Stimulated activated memory B cell treated with anti-CD40 and anti-IgM and Interleukin-4, amounts not matched to agents 10 μg/mL and 1 μg/mL and 100 μg/mL, for 72 hours (primary cell): ENCODE data around the gene SLC35C1.

Experiments used
- ATAC-seq: fragments of 150-1000 bp; cut with Tn5 transposase; 2 replicates; pipeline ENCODE4 v1.10.0; 2021
- H3K27ac Mint-ChIP-seq: one replicate; pipeline ENCODE4 v1.8.0; 2022; ENCODE audit warnings: mild to moderate bottlenecking, mixed read lengths
- H3K27me3 Mint-ChIP-seq: one replicate; pipeline ENCODE4 v1.8.0; 2022; ENCODE audit warnings: mixed read lengths
- H3K36me3 Mint-ChIP-seq: one replicate; pipeline ENCODE4 v1.8.0; 2022; ENCODE audit warnings: mixed read lengths
- H3K4me1 Mint-ChIP-seq: one replicate; pipeline ENCODE4 v1.8.0; 2022; ENCODE audit warnings: mixed read lengths
- H3K4me3 Mint-ChIP-seq: one replicate; pipeline ENCODE4 v1.8.0; 2022; ENCODE audit warnings: mild to moderate bottlenecking, moderate library complexity, mixed read lengths
- H3K9me3 Mint-ChIP-seq: one replicate; pipeline ENCODE4 v1.8.0; 2022; ENCODE audit warnings: mixed read lengths

Gene SLC35C1

DNA sequence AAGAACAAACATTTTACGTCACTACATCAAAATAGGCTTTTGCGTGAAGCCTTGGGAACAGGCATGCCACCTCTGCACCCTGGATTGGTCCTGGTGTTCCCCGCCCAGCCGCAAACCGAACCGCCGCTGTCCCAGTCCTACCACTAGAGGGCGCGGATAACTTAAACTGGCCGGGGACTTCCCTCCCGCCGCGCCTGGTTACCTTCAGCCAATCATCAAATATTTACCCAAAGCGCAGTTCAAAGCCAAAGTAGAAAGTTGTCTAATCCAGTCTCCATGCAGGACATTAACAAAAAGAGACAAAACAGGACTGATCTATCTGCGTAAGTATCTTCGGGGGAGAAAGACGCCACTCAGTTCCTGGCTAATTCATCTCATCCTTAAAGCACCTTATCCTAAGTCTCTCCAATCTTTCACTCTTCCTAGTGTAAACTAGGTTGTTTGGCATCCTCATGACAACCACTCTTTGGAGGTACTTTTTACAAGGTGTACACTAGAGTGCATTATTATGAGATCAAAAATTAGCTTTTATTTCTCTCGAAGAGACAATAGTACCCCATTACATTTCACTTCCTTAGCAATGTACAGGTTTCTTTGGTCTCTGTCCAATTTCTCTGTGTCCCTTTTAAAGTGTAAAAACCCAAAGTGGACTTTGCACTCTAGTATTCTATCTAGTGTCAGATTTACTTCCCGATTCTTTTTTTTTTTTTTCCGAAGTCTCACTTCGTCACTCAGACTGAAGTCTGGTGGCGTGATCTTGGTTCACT, 38.4 kb downstream of the SLC35C1 start:
- Mint-ChIP-seq H3K4me3 (peak overlapping the region; percentile 52), H3K9me3 (no peaks in the 10 kb centered on the region), H3K27ac (peak overlapping the region; percentile 67), H3K4me1 (peaks cover 36% of the 10 kb centered on the region), H3K36me3 (no peaks in the 10 kb centered on the region), H3K27me3 (no peaks in the 10 kb centered on the region)
- peak; percentile 24 for ATAC-seq

DNA sequence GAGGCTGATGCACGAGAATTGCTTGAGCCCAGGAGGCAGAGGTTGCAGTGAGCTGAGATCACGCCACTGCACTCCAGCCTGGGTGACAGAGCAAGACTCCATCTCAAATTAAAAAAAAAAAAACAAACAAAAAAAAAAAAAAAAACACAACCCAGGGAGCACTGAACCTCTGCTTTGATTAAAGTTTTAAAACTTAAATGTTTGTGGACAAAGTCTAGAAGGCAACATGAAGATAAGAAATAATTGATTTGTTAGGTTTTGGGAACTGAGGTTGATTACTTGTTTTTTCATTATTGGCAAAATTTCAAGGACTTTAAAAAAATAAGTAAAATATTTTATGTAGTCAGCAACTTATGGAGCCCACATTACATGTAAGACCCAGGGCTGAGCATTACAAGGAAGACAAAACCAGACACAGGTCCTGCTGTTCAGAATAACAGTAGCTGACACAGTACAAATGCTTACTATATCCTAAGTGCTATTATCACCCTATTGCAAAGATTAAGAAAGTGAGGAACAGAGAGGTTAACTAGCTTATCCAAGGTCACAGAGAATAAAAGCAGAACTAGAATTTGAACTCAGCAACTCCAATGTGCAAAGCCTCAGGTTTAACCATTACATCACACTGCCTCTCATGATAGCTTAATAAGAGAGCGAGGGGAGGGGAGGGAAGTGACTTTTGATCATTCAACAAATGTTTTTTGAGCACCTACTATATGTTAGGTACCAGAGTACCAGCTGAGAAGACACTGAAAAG, 40.1 kb downstream of the SLC35C1 start:
- Mint-ChIP-seq H3K27ac (peak overlapping the region; percentile 90), H3K4me3 (no peak overlapping the region), H3K36me3 (no peaks in the 10 kb centered on the region), H3K27me3 (no peaks in the 10 kb centered on the region), H3K4me1 (peaks cover 48% of the 10 kb centered on the region), H3K9me3 (no peaks in the 10 kb centered on the region)
- no peak for ATAC-seq

DNA sequence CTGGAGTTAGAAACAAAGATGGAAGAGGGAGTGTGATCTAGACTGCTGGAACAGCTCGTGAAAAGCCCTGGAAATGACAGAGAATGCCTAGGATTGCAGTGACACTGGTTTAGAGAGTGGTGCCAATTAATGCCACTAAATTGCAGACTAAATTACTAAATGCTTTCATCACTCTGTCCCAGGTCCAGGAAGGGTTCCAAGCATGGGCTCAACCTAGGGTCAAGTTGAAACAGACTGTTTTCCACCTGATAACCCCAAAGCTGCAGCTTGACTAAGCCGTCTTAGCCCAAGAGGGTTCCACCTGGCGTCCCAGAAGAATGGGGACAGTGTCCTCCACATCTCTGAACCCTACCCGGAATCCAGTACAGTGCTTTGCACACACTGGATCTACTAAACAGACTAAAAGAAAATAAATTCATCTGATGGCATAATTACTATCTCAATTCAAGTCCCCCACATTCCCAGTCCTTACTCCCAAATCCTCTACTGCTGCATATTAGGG, 41.3 kb downstream of the SLC35C1 start:
- Mint-ChIP-seq H3K36me3 (no peaks in the 10 kb centered on the region), H3K9me3 (no peaks in the 10 kb centered on the region), H3K4me1 (peaks cover 60% of the 10 kb centered on the region), H3K27me3 (no peaks in the 10 kb centered on the region), H3K27ac (peak overlapping the region; percentile 90), H3K4me3 (peak overlapping the region; percentile 78)
- ATAC-seq: no peak

DNA sequence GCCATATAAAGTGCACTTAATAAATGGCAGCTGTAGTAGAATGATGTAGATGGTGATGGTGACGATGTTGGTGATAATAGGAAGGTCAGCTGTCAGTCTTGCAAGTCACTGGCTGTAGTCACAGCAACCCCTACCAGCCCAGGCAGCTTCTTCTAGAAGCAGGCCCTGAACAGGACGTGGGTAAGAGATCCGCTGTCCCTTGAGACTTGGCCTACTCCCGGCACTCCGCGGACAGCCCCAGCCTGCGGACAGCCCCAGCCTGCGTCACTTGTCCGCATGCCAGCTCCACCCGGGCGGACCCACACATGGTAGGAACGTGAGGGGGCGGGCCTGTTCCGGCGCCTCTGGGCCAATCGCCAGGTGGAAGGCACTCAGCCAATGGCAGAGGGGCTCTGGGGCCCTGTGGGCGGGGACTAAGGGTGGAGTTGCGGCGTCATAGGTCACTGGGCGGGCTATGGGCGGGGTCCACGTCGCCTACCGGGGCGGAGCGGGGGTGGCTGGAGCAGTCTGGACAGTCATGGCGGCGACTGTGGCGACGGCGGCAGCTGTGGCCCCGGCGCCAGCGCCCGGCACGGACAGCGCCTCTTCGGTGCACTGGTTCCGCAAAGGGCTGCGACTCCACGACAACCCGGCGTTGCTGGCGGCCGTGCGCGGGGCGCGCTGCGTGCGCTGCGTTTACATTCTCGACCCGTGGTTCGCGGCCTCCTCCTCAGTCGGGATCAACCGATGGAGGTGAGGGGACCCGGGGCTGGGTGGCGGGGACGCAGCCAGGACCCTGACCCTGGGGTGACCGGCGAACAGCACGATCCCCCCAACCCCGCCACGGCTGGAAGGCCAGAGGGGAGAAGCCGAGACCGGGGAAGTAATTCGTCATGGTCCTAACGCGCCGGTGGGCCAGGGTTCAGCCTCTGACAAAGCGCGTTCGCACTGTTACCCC, 42.3 kb downstream of the SLC35C1 start, which contains the start of gene CRY2:
Gene CRY2 (plus strand): TSS at position 502 of the 937 bp plus-strand sequence. CDS start 16 bp downstream, at position 518.
- Mint-ChIP-seq H3K9me3 (no peaks in the 10 kb centered on the region), H3K27me3 (no peaks in the 10 kb centered on the region), H3K36me3 (no peaks in the 10 kb centered on the region), H3K27ac (peak within 1 kb of the TSS; percentile 90), H3K4me1 (peaks cover 67% of the 10 kb centered on the region), H3K4me3 (peak within 1 kb of the TSS; percentile 78)
- peak; percentile 97 for ATAC-seq

DNA sequence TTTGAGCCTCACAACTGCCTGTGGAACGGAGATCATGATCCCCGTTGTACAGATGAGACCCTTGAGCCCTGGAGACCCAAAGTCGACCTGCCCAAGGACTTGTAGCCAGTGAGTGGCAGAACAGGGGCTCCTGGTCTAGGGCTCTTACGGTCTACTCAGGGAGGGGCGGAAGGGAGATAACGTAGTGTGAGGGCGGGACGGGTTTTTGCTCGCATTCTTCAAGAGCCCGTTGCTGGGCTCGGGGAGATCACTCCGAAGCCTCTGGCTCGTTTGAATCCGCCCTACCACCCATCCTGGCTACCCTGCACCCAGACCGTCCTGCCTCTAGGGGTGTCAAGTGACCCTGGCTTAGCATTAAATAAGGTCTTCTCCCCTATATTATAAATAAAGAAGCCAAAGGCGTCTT, 43.0 kb downstream of the SLC35C1 start:
- Mint-ChIP-seq H3K27me3 (no peaks in the 10 kb centered on the region), H3K4me1 (peaks cover 73% of the 10 kb centered on the region), H3K4me3 (peak overlapping the region; percentile 78), H3K27ac (peak overlapping the region; percentile 90), H3K9me3 (no peaks in the 10 kb centered on the region), H3K36me3 (no peaks in the 10 kb centered on the region)
- peak; percentile 9 for ATAC-seq

DNA sequence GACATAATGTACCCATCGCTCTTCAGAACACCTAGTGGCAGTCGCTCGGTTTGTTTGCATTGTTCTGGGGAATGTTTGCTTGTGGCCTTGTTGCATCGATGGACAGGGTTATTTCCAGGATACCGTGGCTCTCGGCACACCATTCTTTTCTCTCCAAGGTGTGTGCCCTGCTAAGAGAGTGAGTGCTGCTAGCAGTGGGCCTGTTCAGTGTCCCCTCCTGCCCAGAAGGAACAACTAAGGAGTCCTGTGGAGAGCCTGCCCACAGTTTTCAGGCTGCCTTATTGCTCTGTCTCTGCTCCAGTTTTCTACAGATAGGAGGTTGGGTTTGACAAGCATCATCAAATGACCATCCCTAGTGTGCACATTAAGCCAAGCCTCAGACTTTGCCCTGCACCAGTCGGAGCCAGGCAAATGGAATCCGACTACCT, 43.7 kb downstream of the SLC35C1 start:
- no peak for ATAC-seq
- H3K4me3 Mint-ChIP-seq: peak overlapping the region; percentile 78
- peaks cover 66% of the 10 kb centered on the region for H3K4me1 Mint-ChIP-seq
- no peak overlapping the region for H3K27ac Mint-ChIP-seq
- no peaks in the 10 kb centered on the region for H3K36me3 Mint-ChIP-seq
- no peaks in the 10 kb centered on the region for H3K9me3 Mint-ChIP-seq
- H3K27me3 Mint-ChIP-seq: no peaks in the 10 kb centered on the region

DNA sequence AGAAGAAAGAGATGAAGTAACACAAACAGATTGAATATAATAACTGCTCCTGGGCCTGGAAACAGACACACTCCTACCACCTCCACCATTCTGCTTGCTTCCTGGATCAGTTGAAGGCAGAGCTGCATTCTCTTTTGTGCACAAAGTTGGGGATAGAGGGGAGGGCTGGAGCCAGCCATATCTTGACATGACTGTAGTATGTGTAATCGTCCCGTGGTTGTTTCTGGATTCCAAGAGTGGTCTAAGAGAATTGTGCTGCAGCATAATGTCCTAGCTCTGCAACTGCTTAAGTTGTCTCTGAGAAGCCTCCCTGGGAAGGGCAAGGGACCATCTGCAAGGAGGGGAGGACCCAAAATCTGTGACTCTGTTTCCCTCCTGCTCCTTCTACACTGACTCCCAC, 45.5 kb downstream of the SLC35C1 start:
- Mint-ChIP-seq H3K27ac (no peak overlapping the region), H3K4me1 (peaks cover 68% of the 10 kb centered on the region), H3K36me3 (no peaks in the 10 kb centered on the region), H3K4me3 (peak overlapping the region; percentile 38), H3K9me3 (no peaks in the 10 kb centered on the region), H3K27me3 (no peaks in the 10 kb centered on the region)
- ATAC-seq: no peak

DNA sequence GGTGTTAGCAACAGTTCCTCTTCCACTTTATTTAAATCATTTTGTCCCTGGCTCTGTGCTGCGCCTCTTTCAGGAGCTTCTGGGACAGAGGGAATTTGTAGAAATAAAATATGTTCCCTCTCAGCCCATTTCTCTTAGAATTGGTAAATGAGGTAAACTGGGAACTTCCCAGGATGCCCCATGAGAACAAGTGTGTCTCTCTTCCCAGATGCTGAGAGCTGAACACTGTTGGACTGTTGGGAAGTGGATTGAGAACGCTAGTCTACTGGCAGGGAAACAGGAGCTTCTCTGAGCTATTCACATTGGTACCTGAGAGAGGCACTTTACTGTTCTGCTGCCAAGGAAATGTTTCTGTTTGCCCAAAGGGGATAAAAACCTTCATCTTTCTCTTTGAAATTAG, 46.3 kb downstream of the SLC35C1 start:
- Mint-ChIP-seq H3K9me3 (no peaks in the 10 kb centered on the region), H3K27ac (no peak overlapping the region), H3K27me3 (no peaks in the 10 kb centered on the region), H3K36me3 (no peaks in the 10 kb centered on the region), H3K4me1 (peaks cover 60% of the 10 kb centered on the region), H3K4me3 (no peak overlapping the region)
- ATAC-seq: no peak

DNA sequence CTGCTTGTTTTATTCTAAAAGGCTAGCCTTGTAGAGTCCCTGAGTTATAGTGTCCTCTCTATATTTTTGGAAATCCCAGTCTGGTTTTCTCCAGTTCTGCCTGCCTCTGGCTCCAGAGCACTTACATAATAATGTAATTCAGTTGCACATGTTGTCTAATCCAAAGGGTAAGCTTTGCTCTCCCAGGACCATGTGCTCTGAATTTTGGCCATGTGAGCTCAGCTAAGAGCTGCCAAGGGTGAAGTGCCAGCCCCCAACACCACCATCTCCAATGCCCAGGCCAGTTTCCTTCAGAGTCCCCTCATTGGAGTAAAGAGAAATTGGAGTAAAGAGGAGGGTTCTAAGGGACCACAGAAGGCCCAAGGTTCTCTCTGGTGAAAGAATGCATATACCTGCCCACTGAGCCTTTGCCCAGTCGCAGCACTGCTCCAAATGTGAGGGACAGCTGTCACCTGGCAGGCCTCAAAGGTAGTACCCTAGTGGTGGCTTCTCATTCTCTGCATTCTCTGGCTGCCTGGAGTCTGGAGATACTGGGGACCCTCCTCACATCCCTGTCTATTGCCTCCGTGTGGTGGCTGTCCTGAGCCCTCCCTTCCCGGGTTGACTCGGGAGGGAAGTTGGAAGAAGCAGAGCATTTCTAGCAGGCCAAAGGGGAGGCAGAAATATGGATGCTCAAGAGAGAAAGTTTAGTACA, 47.2 kb downstream of the SLC35C1 start:
- Mint-ChIP-seq H3K4me3 (peak overlapping the region; percentile 24), H3K27me3 (no peaks in the 10 kb centered on the region), H3K4me1 (peaks cover 56% of the 10 kb centered on the region), H3K27ac (peak overlapping the region; percentile 44), H3K9me3 (no peaks in the 10 kb centered on the region), H3K36me3 (peaks cover 6% of the 10 kb centered on the region)
- no peak for ATAC-seq

DNA sequence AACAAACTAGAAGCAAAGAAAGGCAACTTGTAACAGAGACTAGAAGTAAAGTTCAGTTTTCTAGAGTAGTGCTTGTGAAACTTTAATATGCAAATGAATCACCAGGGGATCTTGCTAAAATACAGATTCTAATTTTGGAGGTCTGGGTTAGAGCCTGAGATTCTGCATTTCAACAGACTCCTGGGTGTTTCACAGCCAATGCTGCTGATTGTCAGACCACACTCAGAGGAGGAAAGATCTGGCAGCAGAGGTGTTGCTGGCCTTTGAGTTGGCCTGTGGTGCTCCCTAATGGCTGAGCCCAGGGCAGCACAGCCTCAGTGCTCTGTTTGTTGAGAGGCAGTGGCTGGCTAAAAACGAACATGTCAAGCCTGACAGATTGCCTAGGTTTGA, 47.8 kb downstream of the SLC35C1 start:
- ATAC-seq: peak; percentile 58
- no peaks in the 10 kb centered on the region for H3K27me3 Mint-ChIP-seq
- peak overlapping the region; percentile 44 for H3K27ac Mint-ChIP-seq
- no peak overlapping the region for H3K4me3 Mint-ChIP-seq
- peaks cover 10% of the 10 kb centered on the region for H3K36me3 Mint-ChIP-seq
- peaks cover 60% of the 10 kb centered on the region for H3K4me1 Mint-ChIP-seq
- no peaks in the 10 kb centered on the region for H3K9me3 Mint-ChIP-seq

DNA sequence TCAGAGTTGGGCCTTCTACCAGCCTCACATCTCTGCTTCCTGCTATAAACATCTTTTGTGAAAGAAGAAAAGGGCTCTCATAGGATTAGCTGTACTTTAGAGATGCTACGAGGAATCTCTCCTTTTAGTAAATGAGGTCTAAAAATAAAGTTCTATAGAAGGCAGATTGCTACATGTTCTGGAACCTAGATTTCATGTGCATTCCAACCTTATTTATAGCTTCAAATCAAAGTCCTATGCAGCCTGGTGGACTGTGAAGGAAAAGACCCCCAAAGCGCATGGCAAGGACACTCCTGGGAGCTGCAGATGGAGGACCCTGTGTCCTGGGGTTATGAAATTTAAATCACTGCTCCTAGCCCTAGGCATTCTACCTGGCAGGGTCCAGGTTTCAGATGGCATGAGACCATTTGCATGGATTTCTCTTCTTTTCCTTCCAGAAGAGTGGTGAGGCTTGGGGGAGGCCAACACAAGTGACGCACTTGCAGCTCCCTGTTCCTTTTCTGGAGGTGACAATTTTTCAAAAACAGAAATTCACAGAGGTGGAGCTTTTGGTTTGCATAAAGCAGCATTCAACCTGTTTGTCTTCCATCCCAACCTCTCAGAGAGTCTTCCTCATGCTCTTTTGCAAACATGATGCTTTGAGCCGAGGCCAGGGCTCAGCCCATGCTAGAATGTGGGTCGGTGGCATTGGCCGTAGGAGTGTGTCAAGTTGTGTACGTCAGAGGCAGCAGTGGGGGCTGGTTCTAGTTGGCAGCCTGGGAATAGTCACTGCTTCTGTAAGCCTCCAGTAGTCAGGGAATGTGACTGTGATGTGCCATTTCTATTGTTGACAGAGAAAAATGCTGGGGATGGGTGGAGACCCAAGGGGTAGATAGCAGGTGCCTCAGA, 48.6 kb downstream of the SLC35C1 start:
- Mint-ChIP-seq H3K4me3 (no peak overlapping the region), H3K4me1 (peaks cover 54% of the 10 kb centered on the region), H3K9me3 (no peaks in the 10 kb centered on the region), H3K27me3 (no peaks in the 10 kb centered on the region), H3K36me3 (peaks cover 15% of the 10 kb centered on the region), H3K27ac (no peak overlapping the region)
- no peak for ATAC-seq

DNA sequence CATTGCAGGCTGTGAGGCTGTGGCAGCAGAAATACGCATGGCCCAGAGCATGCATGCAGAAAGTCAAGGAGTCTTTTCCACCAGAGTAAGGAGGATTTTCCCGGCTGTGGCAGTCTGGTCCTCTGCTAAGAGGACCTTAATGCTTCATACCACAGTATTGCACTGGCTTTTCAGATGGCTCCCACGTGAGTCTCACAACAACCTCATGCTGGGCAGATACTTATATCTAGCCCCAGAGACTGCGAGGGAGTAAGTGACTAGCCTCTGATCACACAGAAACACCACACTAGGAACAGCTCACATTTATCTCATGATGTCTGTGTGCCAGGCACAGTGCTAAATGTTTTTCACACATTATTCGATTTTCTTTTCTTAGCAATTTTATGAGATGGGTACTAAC, 50.4 kb downstream of the SLC35C1 start:
- Mint-ChIP-seq H3K27ac (no peak overlapping the region), H3K4me1 (peaks cover 41% of the 10 kb centered on the region), H3K27me3 (no peaks in the 10 kb centered on the region), H3K9me3 (no peaks in the 10 kb centered on the region), H3K36me3 (peaks cover 30% of the 10 kb centered on the region), H3K4me3 (no peak overlapping the region)
- no peak for ATAC-seq

DNA sequence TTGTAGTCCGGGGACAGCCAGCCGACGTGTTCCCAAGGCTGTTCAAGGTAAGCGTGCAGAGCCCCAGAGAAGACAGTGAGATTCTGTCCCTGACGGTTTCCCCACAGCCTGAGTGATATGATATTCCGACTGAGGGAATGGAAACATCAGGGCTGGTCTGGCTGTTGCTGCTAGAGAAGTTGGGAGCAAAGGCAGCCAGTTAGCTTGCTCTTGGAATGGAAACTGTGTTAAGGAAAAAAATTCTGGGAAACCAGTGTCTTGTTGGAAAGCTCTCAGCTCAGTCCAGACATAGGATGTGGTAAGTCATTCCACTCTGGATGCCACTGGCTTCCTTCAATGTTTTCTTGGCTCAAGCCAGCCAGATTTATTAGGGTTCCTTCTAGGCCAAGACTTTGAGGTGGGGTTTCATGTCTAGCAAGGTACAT, 51.1 kb downstream of the SLC35C1 start:
- Mint-ChIP-seq H3K36me3 (peaks cover 38% of the 10 kb centered on the region), H3K4me1 (peaks cover 34% of the 10 kb centered on the region), H3K9me3 (no peaks in the 10 kb centered on the region), H3K4me3 (no peak overlapping the region), H3K27me3 (no peaks in the 10 kb centered on the region), H3K27ac (no peak overlapping the region)
- ATAC-seq: no peak
